GM21723 (cell line): ENCODE results near the gene CCSER2.
"Not testable (repeated sequence)": the region's sequence is repeated elsewhere in the genome, so short reads cannot be mapped to it uniquely, and the experiment has no call there.

Experiments
- ATAC-seq: cut with Tn5 transposase; IDR thresholded peaks from one replicate; pipeline ENCODE4 v1.9.1; 2021; ENCODE audit warnings: mild to moderate bottlenecking, moderate library complexity; ENCODE audit not compliant: unreplicated experiment

The CCSER2 gene

DNA sequence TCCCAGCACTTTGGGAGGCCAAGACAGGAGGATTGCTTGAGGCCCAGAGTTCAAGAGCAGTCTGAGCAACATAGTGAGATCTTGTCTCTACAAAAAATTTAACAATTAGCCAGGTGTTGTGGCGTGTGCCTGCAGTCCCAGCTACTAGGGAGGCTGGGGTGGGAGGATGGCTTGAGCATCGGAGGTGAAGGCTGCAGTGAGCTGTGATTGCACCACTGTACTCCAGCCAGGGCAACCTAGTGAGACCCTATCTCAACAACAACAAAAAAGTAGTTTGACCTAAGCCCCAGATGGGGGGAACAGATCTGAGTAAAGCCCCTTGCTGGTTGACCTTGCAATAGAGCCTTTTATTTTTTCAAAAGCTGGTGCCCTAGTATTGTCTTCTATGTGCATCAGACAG, 15.6 kb upstream of the CCSER2 start:
- no peak for ATAC-seq

DNA sequence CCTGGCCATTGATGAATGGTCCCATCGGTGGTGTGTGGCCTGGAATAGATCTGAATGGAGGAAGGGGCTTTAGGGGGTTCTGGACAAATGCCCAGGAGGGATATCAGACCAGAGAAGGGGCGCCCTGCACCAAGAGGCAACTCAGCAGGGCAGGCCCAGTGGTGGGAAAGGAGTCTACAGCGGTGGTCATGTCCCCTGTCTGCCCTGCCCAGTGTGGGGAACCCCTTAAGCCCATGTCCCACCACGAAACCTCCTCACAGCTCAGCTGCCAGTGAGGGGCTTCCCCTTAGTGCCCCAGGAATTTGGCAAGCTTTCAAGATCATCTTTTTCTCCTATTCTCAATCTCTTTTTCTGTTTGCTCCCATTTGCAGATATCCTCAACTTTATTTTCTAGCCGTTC, 14.1 kb upstream of the CCSER2 start:
- ATAC-seq: no peak

DNA sequence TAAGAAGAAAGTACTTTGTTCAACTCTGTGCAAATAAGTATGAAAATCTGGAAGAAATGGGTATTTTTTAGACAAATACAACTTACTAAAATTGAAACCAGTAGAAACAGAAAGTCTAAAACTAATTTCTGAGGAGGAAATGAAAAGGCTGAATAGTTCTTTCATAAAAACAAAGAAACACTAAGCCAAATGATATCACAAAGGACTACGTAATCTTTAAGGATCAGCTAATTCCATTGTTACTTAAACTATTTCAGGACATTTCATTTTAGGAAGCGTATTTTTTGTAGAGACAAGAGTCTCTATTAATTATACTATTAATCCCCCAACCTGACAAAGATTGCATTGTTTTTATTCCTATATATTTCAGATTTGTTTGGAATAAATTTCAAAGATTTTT, 11.2 kb upstream of the CCSER2 start:
- ATAC-seq: peak; percentile 91

DNA sequence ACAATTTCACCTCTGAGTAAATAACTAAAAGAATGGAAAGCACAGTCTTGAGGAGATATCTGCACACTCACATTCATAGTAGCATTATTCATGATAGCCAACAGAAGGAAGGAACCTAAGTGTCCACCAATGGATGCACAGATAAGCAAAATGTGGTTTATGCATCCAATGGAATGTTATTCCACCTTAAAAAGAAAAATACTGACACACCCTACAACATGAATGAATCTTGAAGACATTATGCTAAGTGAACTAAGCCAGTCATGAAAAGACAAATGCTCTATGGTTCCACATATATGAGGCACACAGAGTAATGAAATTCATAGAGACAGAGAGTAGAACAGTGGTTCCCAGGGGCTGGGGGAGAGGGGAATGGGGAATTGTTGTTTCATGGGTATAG, 6.5 kb upstream of the CCSER2 start:
- no peak for ATAC-seq

DNA sequence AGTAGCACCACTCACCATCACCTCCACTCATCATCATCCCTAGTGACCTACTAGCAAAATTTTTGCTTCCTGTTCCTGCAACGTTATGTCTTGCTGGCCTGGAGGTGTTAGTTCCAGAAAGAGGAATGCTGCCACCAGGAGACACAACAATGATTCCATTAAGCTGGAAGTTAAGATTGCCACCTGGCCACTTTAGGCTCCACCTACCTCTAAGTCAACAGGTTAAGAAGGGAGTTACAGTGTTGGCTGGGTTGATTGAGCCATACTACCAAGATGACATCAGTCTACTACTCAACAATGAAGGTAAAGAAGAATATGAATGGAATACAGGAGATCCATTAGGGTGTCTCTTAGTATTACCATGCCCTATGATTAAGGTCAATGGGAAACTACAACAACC, 4.8 kb upstream of the CCSER2 start:
- ATAC-seq: not testable (repeated sequence)

DNA sequence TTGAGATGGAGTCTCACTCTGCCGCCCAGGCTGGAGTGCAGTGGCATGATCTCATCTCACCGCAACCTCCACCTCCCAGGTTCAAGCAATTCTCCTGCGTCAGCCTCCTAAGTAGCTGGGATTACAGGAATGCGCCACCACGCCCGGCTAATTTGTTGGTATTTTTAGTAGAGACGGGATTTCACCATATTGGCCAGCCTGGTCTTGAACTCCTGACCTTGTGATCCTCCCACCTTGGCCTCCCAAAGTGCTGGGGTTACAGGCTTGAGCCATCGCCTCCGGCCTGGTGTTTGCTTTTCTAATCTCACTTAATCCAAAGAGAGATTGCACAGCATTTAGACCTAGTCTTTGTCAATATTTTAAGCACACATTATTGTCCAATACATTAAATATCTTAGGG, 1.4 kb upstream of the CCSER2 start:
- ATAC-seq: not testable (repeated sequence)

DNA sequence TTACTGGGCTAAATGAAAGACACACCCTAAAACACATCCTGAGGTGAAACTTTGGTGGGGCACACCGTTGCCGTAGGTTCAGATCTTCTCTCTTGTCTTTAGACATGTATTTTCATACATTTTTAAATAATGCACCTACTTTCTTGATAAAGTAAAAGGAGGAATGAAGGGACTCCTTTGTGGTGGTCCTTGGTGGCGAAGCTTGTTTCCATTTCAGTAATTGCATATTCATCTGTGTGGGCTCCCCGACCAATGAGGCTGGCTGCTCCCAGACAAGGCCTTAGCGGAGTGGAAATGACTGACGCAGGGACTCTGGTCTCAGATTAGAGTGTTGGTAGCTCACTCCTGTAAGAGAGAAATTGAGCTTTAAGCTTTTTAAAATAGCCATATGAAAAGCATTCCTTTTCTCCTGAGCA, 815 bp downstream of the CCSER2 start:
- ATAC-seq: peak; percentile 27

DNA sequence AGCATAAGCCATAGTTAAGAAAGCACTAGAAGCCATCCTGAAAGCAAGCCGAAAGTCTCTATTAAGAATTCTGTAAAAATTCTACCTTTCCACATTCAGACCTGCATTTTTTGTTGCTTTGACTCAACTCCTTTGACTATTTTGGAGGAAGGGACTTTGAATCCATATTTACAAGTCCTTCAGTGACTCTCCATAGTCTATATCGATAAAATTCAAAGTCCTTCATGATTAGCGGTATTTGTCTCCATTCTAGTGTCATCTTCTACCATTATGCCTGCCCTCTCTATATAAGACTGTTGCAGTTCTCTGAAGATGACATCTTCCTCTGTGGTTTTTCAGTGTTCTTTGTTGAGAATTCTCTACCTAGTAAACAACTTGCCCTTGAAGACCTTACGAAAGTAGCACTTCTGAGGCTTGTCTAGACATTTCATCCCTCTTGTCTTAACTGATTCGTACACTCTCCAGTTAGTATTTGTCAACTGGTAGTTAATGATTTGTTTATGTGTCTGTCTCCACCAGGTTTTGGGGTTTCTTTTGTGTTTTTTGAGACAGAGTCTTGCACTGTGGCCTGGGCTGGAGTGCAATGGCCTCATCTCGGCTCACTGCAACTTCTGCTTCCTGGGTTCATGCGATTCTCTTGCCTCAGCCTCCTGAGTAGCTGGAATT, 1.7 kb downstream of the CCSER2 start:
- peak; percentile 49 for ATAC-seq

DNA sequence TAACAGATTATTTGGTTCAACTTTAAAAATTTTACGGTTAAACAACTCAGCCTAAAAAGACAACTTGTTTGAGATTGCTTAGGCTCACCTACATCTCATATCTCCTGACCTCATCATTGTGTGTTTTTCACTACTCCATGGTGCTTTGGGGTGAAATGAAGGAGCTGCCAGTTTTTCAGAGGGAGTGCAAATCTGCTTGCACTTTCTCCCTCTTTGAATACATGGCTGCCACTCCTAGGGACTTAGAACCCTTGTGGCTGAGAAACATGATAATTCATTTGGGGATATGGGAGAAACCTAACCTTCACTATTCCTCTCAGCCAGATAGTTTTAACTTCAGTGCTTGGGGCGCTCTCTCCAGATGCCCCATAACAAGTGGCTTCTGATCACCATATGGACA, 2.7 kb downstream of the CCSER2 start:
- ATAC-seq: no peak

DNA sequence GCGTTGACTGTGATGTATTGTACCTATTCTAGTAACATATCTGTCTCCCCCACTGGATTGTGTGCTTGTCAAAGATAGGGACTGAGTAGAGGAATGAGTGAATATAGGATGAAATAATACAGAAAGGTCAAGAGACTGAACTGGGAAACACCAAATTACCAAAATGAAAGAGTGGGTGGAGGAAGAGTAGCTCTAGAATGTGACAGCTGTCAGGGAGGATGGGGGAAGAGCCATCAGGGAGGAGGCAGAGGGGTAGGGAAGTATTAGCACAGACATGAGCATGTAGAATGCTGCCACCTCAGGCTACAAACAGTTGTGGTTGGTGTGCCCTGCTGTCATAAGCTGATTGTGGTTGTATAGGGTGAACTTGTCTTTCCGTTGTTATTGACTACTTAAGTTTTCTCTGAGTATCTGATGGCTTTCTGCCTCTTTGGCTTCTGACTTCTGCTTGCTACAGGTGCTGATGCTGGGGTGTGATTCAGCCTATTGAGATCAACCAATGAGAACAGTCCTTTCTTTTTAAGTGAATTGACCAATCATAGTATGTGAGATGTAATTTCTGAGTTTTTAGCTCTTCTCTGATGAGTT, 5.6 kb downstream of the CCSER2 start:
- peak; percentile 52 for ATAC-seq

DNA sequence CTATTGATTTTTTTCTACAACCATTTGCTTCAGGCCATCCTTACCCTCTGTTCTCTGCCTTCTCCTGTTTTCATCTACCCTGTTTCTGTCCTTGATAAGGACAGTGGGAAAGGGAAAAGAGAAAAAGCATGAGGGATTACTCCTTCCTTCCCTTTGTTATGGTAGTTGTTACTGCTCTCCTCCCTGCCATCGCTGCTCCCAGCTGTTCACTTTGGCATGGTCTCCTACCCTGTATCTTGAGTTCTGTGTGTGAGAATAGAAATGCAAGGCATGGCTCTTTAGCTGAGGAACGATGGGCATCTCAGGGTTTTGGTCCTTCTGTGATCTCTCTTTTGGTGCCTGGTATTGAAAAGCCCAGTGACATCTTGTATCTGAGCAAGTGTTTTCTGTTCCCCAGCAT, 6.4 kb downstream of the CCSER2 start:
- no peak for ATAC-seq

DNA sequence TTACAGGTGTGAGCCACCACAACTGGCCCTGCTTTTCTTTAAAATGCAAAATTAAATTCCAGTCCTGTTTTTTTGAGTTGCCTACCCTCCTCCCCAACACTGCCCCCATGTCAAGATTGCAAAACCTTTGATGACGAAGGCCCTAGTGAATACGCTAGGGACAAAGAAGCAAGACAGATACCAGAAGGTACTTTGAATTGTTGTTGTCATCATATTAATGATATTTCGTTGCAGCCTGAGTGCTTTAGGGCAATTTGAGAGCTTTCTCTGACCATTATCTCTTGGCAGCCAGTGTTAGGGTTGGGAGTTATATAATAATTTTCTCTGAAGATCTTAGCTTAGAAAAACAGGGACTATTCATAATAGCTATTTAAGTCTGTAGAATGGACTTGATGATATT, 7.1 kb downstream of the CCSER2 start:
- no peak for ATAC-seq

DNA sequence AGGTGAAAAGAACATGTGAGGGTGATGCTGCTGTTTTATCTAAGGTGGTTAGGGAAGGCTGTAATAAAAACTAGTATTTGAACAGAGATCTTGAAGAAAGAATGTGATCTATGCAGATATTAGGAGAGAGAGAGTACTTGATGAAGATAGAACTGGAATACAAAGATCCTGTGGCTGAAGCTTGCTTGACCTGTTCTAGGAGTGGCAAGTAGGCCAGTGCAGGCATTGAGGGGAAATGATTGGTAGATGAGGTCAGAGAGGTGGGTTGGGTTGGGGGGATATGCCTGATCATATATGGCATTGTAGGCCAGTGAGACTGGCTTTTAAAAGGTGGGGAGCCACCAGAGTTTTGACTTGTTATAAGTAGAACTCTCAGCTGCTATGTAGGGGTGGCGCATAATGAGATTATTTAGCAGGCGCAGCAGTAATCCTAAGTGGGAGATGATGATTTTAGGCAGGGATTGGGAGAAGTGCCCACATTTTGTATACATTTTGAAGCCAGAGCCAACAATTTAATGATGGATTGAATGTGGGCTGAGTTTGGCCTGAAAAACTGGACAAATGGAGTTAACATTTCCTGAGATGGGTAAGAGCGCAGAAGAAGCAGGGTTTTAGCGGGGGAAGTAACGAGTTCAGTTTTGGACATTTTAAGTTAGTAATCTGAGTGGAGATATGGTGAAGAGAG, 8.2 kb downstream of the CCSER2 start:
- no peak for ATAC-seq

DNA sequence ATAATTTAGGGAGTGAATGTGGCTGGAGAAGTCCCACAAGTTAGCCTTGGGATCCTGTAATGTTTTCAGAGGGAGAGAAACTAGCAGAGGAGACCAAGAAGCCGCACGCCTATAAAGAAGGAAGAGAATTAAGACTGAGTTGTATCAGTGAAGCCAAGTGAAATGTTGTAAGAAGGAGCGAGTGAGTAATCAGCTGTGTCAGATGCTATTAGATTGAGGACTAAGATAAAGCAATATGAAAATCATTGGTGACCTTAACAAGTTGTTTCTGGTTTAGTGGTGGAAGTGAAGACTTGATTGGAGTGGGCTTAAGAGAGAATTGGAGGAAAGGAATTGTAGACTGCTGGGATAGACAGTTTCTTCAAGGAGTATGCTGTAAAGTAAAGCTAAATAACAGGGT, 8.8 kb downstream of the CCSER2 start:
- no peak for ATAC-seq

DNA sequence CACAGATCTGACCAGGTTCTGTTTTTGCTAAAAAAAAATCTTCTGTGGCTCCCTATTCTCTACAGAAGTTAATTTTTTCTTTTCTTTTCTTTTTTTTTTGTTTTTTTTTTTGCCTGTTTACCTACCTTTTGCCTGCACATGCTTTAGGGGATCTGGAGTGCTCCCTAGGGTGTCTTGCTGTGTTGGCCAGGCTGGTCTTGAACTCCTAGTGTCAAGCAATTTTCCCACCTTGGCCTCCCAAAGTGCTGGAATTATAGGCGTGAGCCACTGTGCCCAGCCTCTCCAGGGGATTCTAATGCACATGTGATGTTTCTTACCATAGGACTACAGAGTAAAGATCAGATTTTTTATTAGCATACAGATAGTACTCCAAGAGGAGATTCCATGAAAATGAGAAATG, 10.6 kb downstream of the CCSER2 start:
- ATAC-seq: no peak

DNA sequence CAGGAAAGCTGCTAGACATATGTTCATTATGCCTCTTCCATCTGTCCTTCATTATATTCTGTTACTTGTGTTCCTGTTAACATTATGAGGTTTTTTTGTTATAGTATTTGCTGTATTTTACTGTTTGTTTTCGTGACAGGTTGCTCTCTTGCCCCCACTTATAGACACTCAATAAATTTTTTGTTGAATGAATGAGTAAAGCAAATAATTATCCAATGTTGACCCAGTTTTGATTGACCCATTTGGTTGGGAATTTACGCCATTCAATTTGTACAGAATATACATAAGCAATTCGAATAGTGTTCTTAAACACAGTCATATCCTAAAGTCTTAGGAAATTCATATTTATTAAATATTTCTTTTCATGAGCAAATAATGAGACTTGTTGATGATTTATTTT, 11.8 kb downstream of the CCSER2 start:
- no peak for ATAC-seq

DNA sequence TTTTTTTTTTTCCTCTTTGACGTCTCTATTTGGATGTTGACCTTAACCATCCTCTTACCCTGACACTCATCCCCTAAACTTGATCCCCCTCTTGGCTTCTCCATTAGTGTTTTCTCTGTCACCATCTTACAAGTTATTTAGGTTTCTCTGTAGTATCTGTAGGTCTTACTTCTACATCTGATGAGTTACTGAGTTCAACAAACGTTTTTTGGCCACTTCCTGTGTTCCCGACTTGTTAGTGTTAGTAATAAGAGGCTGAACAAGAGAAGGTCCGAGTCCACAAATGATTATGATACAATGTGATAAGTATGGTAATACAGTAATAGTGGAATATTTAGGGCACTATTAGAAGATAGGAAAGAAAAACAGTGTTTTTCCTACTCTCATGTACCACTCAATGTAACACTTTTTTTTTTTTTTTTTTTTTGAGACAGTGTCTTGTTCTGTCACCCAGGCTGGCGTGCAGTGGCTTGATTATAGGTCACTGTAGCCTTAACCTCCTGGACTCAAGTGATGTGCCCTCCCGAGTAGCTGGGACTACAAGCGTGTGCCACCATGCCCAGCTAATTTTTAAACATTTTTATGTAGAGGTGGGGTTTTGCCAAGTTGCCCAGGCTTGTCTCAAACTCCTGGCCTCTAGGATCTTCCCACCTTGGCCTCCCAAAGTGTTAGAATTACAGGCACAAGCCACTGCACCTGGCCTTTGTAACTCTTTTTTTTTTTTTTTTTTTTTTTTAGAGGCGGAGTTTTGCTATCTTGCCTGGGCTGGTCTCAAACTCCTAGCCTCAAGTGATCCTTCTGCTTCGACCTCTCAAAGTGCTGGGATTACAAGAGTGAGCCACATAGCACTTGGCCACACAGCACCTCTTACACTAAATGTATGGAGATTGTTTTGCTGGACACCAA, 12.5 kb downstream of the CCSER2 start:
- ATAC-seq: no peak

DNA sequence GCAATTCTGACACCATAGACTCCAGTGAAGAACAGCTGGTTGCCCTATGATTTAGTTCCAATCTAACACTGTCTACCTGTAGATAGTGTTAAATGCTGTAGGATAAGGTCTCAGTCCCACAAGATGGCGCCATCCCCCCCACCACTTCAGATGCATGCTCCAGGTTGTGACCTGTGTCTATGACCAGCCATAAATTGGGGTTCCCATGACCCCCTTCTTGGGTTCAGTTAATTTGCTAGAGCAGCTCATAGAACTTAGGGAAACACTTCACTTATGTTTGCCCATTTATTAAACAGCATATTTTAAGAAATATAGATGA, 13.1 kb downstream of the CCSER2 start:
- ATAC-seq: no peak

DNA sequence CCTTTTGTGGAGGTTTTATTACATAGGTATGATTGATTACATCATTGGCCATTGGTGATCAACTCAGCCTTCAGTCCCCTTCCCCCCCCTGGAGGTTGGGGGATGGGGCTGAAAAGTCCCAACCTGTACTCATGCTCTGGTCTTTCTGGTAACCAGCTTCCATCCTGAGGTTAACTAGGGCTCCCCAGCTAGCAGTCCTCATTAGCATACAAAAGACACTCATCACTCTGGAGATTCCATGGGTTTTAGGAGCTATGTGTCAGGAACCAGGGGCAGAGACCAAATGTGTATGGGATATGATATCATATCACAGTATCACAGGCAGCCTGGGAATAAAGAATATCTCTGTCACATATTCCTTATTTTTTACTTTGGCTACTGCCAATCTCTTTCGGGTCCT, 13.6 kb downstream of the CCSER2 start:
- no peak for ATAC-seq

DNA sequence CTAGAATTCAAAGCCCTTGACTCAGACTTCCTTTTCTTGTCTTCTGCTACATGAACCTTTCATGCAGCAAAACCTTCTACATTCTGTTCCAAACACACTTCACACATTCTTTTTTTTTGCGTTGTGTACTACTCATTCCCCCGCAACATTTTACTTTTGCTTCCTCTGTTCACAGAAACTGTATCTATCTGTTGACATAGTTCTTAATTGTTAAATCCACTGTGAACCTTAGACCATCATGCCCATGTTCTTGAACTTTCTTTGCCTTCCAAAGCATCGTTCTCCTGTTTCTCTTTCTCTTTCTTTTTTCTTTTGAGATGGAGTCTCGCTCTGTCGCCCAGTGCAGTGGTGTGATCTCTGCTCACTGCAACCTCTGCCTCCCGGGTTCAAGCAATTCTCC, 14.2 kb downstream of the CCSER2 start:
- ATAC-seq: no peak

DNA sequence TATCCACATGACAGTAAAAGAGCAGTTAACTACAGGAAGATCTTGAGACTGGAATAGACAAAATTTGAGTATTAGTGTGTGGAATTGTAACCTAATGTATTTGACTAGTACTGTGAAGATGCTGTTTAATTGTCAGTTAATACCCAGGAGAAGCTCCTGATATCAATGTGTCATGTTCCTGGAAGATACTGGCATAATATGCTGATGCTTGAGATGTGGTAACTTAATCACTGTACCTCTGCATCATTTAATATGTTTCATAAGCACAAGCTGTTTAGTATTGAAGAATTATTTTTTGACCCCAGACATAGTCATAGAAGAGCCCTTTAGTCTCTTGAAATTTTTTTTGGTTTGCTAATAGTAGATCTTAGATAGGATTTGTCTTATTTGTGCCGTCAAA, 15.4 kb downstream of the CCSER2 start:
- ATAC-seq: no peak

DNA sequence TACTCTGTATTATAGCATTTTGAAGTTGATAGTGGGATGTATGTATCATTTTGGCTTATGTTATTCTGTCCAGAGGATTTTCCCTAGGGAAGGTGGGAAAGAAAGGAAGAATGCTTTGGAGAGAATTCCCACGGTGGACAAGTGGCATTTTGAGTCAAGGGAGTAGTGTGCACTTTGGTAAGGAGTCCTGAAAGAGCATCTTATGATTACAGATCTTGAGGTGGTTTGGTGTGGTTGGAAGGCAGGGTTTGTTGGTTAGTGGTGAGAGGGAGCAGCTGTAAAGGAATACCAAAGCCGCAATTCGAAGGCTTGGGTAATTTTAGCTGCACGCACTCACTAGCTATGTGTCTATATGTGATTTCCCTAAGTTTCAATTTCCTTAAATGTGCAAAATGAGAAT, 16.1 kb downstream of the CCSER2 start:
- no peak for ATAC-seq
